ENCODE measurements around the gene ZNF366.

Gene ZNF366

GRCh38 chr5:72445969-72446368 is 61.2 kb downstream of the ZNF366 start:
- no peak for TF ChIP-seq TCF4 (CRISPR knock-in tag; IDR thresholded peaks at IDR 0.05; ENCODE audit: borderline replicate concordance)
- TF ChIP-seq RARB (CRISPR knock-in tag; IDR thresholded peaks at IDR 0.05) = no peak
- no peak for TF ChIP-seq GLIS3 (CRISPR knock-in tag; IDR thresholded peaks at IDR 0.05)
- TF ChIP-seq TSHZ2 (CRISPR knock-in tag; IDR thresholded peaks at IDR 0.05) = no peak
- TF ChIP-seq CSDC2 (CRISPR knock-in tag; IDR thresholded peaks at IDR 0.05) = no peak
- TF ChIP-seq CSRNP3 (CRISPR knock-in tag; IDR thresholded peaks at IDR 0.05) = no peak
- no peak for TF ChIP-seq TOX (CRISPR knock-in tag; IDR thresholded peaks at IDR 0.05; ENCODE audit: borderline replicate concordance)
- TF ChIP-seq SNAI2 (CRISPR knock-in tag; IDR thresholded peaks at IDR 0.05) = no peak
- TF ChIP-seq CREB5 (CRISPR knock-in tag; IDR thresholded peaks at IDR 0.05; ENCODE audit: low read depth) = no peak
- no peak for TF ChIP-seq ISL1 (CRISPR knock-in tag; IDR thresholded peaks at IDR 0.05)
- no peak for TF ChIP-seq ZFP3 (CRISPR knock-in tag; IDR thresholded peaks at IDR 0.05)
- no peak for TF ChIP-seq OSR1 (CRISPR knock-in tag; IDR thresholded peaks at IDR 0.05)
- no peak for TF ChIP-seq ZFP30 (CRISPR knock-in tag; IDR thresholded peaks at IDR 0.05)
- TF ChIP-seq ZNF565 (CRISPR knock-in tag; conservative IDR thresholded peaks at IDR 0.05; ENCODE audit: low read depth) = no peak
- no peak for TF ChIP-seq ESRRG (CRISPR knock-in tag; IDR thresholded peaks at IDR 0.05)
- TF ChIP-seq ZNF8 (CRISPR knock-in tag; IDR thresholded peaks at IDR 0.05) = no peak
- no peak for TF ChIP-seq BACH2 (CRISPR knock-in tag; IDR thresholded peaks at IDR 0.05; ENCODE audit: borderline replicate concordance)
- no peak for TF ChIP-seq POU6F1 (CRISPR knock-in tag; IDR thresholded peaks at IDR 0.05; ENCODE audit: borderline replicate concordance, low read depth)
- no peak for TF ChIP-seq ZC3H10 (CRISPR knock-in tag; IDR thresholded peaks at IDR 0.05)
- ATAC-seq = no peak

GRCh38 chr5:72443883-72444282 is 63.3 kb downstream of the ZNF366 start:
- ATAC-seq = no peak
- TF ChIP-seq TOX (CRISPR knock-in tag; IDR thresholded peaks at IDR 0.05; ENCODE audit: borderline replicate concordance) = no peak
- TF ChIP-seq OSR1 (CRISPR knock-in tag; IDR thresholded peaks at IDR 0.05) = no peak
- no peak for TF ChIP-seq ZNF565 (CRISPR knock-in tag; conservative IDR thresholded peaks at IDR 0.05; ENCODE audit: low read depth)
- no peak for TF ChIP-seq GLIS3 (CRISPR knock-in tag; IDR thresholded peaks at IDR 0.05)
- no peak for TF ChIP-seq TCF4 (CRISPR knock-in tag; IDR thresholded peaks at IDR 0.05; ENCODE audit: borderline replicate concordance)
- no peak for TF ChIP-seq SNAI2 (CRISPR knock-in tag; IDR thresholded peaks at IDR 0.05)
- TF ChIP-seq TSHZ2 (CRISPR knock-in tag; IDR thresholded peaks at IDR 0.05) = no peak
- no peak for TF ChIP-seq ZC3H10 (CRISPR knock-in tag; IDR thresholded peaks at IDR 0.05)
- TF ChIP-seq ZNF8 (CRISPR knock-in tag; IDR thresholded peaks at IDR 0.05) = no peak
- no peak for TF ChIP-seq CREB5 (CRISPR knock-in tag; IDR thresholded peaks at IDR 0.05; ENCODE audit: low read depth)
- no peak for TF ChIP-seq ZFP3 (CRISPR knock-in tag; IDR thresholded peaks at IDR 0.05)
- no peak for TF ChIP-seq PPARA (CRISPR knock-in tag; IDR thresholded peaks at IDR 0.05; ENCODE audit: borderline replicate concordance)
- no peak for TF ChIP-seq ESRRG (CRISPR knock-in tag; IDR thresholded peaks at IDR 0.05)
- no peak for TF ChIP-seq BACH2 (CRISPR knock-in tag; IDR thresholded peaks at IDR 0.05; ENCODE audit: borderline replicate concordance)
- no peak for TF ChIP-seq CSRNP3 (CRISPR knock-in tag; IDR thresholded peaks at IDR 0.05)
- TF ChIP-seq CSDC2 (CRISPR knock-in tag; IDR thresholded peaks at IDR 0.05) = no peak
- TF ChIP-seq PATZ1 (CRISPR knock-in tag; IDR thresholded peaks at IDR 0.05; ENCODE audit: borderline replicate concordance) = no peak

Measured in SK-N-SH treated with all-trans-retinoic acid at 6 μM for 48 hours (cell line).